ENCODE results near the gene RAB44.

RAB44 gene

GRCh38 chr6:36777801-36778200 is 80.2 kb downstream of the RAB44 start:
- no peak for DNase-seq

- no peak for DNase-seq
These were observed 81.6 kb downstream of the RAB44 start for GRCh38 chr6:36779227-36779626.

- no peak for DNase-seq
These were observed 83.0 kb downstream of the RAB44 start for GRCh38 chr6:36780442-36781177.

- no peak for DNase-seq
These were observed 84.0 kb downstream of the RAB44 start for GRCh38 chr6:36781669-36782068.

Data from hematopoietic multipotent progenitor cell treated with erythropoietin and hydrocortisone succinate and interleukin-3 and kit ligand, for 8 days (in vitro differentiated cells).